ENCODE data around the gene SHC4.
"Not testable (repeated sequence)": the region's sequence is repeated elsewhere in the genome, so short reads cannot be mapped to it uniquely, and the experiment has no call there.

SHC4 gene, protein sequence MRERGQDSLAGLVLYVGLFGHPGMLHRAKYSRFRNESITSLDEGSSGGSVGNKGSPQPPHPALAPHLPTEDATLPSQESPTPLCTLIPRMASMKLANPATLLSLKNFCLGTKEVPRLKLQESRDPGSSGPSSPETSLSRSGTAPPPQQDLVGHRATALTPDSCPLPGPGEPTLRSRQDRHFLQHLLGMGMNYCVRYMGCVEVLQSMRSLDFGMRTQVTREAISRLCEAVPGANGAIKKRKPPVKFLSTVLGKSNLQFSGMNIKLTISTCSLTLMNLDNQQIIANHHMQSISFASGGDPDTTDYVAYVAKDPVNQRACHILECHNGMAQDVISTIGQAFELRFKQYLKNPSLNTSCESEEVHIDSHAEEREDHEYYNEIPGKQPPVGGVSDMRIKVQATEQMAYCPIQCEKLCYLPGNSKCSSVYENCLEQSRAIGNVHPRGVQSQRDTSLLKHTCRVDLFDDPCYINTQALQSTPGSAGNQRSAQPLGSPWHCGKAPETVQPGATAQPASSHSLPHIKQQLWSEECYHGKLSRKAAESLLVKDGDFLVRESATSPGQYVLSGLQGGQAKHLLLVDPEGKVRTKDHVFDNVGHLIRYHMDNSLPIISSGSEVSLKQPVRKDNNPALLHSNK

DNA sequence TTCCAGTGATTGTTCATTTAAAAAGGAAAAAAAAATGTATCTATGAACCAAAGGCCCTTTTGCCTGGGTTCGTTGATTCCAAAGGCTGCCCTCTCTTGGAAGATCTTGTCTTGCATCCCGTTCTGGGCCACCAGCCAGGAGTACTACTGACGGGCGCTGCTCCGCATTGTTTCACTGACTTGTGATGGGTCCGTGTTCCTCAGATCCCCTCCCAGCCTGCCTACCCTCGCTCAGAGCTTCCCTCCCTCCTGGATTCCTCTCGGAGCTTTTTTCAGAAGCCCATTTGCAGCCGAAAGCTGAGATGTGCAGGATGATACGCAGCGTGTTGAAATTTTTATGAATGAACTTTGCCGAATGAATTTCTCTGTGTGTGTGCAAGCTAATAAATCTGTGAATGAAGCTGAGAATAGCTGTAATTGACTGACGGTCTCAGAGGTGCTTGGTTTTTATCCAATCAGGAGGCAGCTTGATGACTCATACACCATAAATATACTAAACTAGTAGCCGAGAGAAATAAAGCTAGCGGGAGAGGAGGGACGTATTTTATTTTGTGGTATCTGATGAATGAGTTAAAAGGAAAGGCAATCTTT, at the start of gene SHC4:
Gene SHC4, minus strand, starts transcription at position 396 of the 590 bp plus-strand sequence. CDS start 904 bp downstream, outside the sequence.
- no peak for DNase-seq (ENCODE audit: low read depth in 2 of 2)

DNA sequence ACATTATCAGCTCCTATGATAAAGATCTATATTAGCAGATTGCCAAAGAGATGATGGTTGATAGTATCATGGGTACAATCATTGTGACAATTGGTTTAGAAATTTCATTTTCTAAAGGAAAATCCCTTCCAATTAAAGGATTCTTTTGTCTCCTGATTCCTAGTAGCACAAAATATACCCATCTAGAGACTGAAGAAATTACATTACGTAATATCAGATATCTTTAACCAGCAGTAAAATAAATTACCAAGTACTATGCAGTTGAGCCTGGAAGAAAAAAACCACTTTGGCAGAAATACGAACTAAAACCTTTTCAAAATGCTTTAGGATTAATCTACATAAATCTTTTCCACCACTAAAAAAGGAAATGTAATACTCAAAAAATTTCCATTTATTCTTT, 35.6 kb upstream of the SHC4 start:
- DNase-seq (ENCODE audit: low read depth in 2 of 2), result no peak

DNA sequence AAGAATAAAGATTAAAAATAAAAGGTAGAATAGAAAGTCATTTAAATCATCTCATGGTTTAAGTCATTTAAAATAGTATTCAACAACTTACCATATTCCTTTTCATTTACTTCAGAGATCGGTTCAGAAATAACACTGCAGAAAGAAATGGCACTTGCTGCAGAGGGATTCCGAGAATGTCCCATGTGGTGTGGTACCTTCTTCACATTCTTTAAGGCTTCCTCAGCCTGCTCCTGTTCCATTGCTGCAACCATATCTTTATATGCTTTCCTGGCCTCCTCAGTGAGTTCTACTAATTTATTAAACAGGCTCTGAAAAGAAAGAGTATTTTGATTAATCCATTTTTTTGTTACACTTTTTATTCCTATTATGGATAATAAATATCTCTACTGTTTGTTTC, 32.6 kb upstream of the SHC4 start:
- no peak for DNase-seq (ENCODE audit: low read depth in 2 of 2)

DNA sequence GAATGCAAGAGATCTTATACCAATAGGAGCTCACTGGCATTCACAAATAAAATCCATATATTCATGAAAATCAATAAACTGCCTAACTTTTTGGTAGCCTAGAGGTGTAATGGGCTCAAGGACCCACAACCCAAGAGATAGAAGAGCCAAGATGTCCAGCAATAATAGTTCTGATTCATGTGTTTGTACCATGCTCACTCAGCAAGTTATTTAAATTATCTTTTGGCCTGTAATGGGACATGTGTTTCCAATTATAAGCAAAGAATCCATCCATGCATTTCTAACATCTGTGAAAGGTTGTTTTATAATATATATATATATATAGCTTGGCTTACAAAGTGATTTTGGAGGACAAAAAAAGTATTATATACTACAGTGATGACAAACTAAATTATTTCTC, 29.7 kb upstream of the SHC4 start:
- no peak for DNase-seq (ENCODE audit: low read depth in 2 of 2)

DNA sequence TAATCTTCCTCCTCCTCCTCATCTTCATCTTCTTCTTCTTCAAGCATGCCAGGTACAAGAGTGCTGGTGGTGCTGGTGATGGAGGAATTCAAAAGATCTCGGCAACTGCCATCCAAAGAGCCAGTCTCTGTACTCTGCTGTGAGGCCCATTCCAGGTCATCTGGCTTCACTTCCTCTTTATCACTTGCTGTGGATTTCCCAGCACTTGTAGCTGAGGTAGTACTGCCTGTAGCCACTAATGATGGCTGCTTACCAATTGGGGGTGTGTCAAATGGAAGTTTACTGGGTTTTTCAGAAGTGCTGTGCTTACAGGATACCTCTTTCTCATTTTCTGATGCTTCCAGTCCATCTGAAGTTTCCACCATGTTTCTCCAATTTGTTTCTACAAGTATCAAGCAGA, 28.8 kb upstream of the SHC4 start:
- no peak for DNase-seq (ENCODE audit: low read depth in 2 of 2)

DNA sequence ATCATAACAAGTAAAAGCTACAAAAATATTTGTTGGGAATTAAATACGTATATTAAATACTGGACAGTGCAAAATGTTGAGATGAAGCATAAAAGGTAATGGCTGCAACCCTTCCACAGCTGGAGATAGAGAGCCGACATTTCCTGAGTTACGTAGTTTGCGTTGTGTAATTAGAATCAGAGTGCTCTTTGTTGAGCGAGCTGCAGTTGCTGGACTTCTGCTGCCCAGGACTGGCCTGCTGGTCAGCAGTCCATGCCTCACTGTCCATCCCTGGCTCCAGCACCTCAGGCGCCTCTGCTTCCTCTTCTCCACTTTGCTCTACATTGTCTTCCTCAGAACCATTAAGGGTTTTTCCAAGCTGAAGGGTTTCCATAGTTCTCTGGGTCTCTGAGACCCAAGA, 28.4 kb upstream of the SHC4 start:
- DNase-seq (ENCODE audit: low read depth in 2 of 2), result no peak

DNA sequence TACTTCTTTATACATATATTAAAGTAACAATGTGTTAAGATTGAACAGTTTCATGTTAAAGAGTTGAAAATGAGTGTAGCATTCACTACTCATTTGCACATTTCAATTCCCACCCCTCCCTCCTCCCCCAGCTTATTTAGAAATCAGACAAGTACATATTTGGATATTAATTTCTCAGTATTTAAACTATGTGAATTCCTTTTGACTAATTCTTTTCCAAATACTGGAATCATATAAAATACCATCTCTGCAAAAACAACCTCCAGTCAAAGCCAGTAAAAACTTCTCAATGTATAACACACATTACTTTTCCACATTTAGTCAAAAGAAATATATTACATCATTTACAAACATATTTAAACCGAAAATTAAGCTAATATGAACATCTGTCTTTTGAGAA, 25.5 kb upstream of the SHC4 start:
- DNase-seq (ENCODE audit: low read depth in 2 of 2), result no peak

DNA sequence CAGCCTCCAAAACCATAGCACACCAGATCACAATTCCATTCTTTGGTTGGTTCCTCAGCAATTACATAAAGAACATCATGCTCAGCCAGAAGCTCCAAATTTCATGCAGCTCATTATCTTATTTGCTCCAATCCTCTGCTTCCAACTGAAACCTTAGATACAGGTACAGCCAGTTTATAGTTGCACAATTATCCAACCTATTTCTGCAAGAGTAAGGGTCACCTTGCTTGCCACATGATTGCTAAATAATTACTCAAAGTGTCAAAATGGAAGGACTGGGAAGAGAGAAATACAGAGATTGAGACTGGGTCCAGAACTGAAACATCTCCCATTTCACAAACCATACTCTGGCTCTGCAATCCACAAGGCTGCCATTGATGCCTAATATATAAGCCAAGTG, 23.4 kb upstream of the SHC4 start:
- DNase-seq (ENCODE audit: low read depth in 2 of 2), result no peak

DNA sequence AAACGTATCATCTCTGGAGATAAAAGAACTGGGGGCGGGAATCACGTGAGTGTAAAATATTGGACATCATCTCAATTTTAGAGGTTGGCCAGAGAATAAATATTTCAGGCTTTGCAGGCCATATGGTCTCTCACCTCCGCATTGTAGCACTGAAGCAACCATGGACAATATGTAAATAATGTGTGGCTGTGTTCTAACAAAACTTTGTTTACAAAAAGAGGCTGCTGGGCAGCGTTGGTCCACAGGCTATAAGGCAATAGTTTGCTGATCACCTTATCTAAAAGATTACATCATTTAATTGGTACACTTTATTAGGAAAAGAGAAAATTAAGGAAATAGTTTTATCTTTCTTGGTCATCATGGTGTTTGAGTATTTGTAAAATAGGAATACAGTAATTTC, 22.5 kb upstream of the SHC4 start:
- DNase-seq (ENCODE audit: low read depth in 2 of 2), result no peak

DNA sequence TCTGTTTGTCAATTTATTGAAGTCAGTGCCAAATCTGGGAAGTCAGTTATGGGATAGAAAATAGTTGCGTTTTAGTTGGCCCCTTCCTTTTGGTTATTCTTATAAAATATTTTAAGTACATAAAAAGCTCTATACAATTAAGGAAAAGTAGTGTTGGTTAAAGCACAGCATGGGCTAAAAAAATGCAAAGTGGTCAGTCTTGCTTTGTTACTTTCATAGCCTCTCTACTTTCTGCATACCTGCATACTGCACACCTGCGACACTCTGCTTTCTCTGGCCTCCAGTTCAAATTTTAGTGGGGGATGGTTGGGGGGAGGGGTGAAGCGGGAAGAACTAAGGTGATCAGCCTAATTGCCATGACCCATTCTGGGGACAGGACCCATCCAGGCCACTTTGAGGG, 21.8 kb upstream of the SHC4 start:
- DNase-seq (ENCODE audit: low read depth in 2 of 2), result no peak

DNA sequence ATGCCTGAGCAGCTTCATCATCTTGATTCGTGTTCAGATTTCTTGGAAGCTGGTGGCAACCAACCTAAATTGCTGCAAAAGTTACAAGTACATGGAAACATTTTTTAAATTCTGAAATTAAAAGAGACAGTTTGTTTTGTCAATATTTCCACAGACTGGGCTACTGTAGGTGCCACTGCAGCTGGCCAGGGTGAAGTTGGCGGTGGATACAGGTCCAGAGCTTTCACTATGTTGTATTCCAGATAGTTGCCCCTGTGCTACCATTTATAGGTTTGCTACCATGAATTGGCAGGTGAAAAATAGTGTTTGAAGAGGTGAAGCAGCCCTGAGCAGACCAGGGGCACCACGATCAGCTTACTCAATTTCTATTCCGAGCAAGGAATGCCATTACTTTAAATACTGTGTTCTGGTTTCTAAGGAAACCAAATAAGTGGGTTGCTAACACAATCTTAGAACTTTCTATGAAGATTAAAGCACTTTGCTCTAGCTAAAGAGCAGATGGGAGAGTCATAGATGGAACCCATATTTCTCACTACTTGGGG, 21.2 kb upstream of the SHC4 start:
- no peak for DNase-seq (ENCODE audit: low read depth in 2 of 2)

DNA sequence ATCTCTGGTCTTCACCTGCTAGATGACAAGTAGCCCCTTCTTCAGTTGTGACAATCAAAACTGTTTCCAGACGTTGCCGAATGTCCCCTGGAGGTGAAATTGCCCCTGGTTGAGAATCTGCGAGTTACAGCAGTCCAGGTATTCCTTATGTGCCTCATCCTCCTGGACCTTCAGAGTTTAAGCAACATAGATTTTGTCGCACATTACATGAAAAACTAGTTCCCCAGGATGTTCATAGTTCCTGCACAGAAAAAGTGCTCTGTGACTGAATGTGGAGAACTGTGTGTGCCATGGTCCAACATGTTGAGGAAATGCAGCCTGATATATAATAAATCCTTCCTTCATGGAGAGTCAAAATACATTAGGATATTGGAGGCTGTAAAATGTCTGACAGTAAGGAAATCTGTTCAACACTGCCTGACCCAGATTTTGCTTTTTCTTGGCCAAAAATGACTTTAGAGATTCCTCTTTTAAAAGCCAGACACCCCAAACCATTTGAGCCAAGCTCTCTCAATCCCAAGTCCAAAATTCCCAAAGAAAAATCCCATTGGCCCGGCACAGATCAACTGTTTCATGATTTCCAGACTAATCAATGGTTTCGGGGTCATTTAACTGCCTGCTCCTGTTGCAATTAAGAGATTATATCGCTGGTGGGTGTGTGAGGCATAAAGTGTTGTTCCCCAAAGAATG, 20.4 kb upstream of the SHC4 start:
- no peak for DNase-seq (ENCODE audit: low read depth in 2 of 2)

DNA sequence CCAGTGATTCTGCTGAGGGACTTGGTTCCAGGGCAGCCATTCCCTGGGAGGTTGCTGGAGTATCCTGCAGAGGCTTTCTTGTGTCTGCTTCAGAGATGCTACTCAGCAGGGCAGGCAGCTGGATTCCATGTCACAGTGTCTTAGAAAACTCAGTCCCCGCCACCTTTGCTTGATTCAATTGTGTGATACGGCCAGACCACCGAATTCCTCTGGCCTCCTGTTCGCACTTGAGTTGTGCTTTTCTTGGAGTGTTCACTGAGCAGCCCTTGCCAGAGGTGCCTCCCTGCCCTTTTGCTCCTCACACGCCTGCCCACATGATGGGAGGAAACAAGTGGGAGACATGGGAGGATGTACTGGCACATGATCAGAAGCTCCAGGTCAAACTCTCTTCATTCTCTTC, 19.6 kb upstream of the SHC4 start:
- no peak for DNase-seq (ENCODE audit: low read depth in 2 of 2)

DNA sequence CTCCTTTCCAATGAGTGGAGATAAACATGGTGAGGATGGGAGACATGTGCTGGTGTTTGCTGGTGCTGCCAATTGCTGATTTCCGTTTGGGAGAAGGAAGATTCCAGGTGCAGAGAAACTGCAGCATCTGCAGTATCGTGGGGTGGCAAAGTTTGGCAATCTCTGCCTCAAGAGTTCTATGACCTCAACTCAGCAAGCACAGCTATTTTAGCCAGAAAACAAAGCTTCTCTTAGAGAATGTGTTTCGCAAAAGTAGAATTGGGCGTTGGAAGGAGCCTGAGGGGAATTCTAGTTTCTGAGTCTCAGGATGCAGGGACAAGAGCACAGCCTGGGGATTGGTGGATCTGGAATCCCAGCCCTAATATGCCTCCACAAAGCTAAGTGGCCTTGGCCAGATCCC, 18.2 kb upstream of the SHC4 start:
- no peak for DNase-seq (ENCODE audit: low read depth in 2 of 2)

DNA sequence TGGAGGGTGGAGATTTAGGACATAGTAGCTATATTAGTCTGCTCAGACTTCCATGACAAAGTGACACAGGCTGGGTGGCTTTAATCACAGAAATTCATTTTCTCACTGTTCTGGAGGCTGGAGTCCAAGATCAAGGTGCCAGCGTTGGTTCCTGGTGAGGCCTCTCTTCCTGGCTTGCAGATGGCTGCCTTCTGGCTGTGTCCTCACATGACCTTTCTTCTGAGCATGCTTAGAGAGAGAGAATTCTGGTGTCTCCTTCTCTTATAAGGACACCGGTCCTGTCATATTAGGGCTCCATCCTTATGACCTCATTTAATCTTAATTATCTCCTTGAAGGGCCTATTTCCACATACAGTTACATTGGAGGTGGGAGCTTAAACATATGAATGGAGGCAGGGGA, 14.9 kb upstream of the SHC4 start:
- no peak for DNase-seq (ENCODE audit: low read depth in 2 of 2)

DNA sequence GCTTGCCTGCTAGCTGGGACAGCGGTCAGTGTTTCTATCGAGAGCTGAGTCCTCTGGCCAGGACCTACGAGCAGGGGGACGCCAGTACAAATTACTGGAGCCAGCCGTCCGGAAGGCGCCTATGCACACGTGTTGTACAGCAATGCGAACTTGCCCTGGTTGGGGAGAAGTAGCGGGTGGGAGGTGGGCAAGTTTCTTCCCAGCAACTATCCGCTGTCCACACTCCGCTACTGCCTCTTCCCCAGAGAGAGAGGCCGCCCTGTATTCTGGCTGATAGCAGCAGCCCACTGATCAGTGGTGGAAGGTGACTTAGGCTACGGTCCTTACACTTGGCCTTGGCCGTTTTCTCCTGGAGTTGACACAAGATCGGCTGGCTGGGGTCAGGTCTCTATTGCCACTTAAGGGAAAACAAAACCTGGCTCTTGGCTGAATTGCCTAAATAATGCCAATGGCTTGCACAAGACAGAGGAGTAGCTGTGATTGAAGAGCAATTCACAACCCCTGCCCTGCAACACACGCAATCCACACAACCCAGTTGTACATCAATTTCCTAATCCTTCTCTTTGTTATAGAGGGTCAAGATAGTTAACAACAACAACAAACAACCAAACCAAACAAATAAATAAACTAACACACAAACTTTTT, 12.8 kb upstream of the SHC4 start:
- no peak for DNase-seq (ENCODE audit: low read depth in 2 of 2)

DNA sequence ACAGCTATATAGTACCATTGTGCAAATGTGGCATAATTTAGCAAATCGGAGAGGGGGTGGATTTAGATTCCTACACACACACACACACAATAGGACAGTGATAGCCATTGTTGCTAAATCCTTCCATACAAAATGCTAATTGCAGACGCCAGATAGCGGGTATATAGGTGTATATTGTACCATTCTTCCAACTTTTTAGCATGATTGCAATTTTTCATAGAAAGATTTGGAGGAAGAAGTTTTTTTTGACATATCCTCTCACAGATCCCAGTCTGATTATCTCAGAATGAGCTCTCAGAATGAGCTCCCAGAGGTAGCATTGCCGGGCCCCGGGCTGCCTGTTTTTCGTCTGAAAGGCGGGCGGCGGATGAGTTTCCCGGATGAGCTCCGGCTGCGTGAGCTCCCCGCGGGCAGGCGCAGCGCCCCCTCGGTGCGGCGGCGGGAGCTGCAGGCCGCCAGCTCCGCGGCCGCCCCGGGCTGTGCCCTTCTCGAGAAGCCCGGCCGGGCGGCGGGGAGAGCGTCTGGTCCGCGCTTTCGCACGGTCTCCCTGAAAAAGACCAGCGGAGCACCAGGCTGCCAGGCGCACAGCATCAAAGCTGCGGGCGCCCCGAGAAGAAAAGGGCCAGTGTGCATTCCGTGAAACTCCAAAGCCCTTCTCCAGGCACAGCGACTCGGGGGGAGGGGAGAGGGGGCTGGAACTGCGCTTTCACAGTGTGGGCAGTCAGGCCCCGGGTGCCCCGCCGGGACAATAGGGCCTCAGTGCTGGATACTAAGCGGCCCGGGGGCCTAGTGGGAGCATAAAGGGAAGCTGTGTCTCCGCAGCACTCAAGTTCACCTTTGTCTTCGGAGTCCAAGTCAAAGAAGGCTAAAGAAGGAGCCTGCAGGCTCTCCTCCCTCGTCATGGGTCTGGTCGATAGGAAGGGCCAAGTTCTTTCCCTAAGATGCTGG, 12.0 kb upstream of the SHC4 start:
- peak; percentile 65 to 70 for DNase-seq (ENCODE audit: low read depth in 2 of 2)

DNA sequence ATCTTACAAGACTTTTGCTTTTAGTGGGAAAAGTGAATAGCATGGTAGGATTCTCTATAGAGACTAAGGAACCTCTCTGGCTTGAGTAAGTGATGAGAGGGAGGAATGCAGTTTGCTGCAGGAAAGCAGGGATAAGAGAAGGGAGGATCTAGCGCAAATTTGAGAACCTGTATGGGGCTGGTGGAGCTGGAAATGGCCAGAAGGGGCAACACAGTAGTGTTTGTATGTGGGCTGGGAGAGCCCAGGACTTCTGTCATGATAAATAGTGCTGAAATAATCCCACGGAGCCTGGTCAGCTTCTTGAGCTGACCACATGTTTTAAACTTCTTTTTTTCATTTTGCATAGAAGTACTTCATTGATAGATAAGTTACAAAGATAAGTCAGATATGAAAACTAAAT, 11.2 kb upstream of the SHC4 start:
- DNase-seq (ENCODE audit: low read depth in 2 of 2), result no peak

DNA sequence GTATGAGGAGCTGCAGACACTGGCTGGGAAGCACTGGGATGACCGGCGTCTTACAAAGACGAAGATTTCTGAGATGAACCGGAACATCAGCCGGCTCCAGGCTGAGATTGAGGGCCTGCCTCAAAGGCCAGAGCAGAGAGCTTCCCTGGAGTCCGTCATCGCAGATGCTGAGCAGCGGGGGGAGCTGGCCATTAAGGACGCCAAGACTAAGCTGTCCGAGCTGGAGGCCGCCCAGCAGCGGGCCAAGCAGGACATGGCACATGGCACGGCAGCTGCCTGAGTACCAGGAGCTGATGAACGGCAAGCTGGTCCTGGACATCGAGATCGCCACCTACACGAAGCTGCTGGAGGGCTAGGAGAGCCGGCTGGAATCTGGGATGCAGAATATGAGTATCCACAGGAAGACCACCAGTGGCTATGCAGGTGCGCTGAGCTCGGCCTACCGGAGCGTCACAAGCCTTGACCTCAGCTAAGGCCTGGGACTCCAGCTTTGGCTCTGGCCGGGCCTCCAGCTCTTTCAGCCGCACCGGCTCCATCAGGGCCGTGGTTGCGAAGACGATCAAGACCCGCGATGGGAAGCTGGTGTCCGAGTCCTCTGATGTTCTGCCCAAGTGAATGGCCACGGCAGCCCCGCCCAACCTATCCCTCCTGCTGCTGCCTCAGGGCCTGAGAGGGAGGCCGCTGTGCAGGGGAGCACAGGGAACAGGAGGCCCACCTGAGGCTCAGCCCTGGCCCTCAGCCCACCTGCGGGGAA, 9.2 kb upstream of the SHC4 start:
- DNase-seq (ENCODE audit: low read depth in 2 of 2), result no peak

DNA sequence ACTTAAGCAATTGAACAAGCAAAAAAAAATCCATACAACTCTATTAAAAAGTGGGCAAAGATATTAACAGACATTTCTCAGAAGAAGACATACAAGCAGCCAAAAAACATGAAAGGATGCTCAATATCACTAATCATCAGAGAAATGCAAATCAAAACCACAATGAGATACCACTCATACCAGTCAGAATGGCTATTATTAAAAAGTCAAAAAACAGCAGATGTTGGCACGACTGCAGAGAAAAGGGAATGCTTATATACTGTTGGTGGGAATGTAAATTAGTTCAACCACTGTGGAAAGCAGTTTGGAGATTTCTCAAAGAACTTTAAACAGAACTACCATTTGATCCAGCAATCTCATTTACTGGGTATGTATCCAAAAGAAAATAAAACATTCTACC, 7.2 kb upstream of the SHC4 start:
- not testable (repeated sequence) for DNase-seq (ENCODE audit: low read depth in 2 of 2)

All from stimulated activated CD8-positive, alpha-beta memory T cell treated with anti-CD3 and anti-CD28 coated beads, Interleukin-15, amount 100 ng/mL, for 48 hours (primary cell).